HG03039 (cell line): ENCODE results near the gene GCN1.
"Not testable (repeated sequence)": the region's sequence is repeated elsewhere in the genome, so short reads cannot be mapped to it uniquely, and the experiment has no call there.

Experiments used
- ATAC-seq: cut with Tn5 transposase; IDR thresholded peaks from one replicate; pipeline ENCODE4 v1.9.1; 2021; ENCODE audit warnings: mild to moderate bottlenecking, moderate library complexity; ENCODE audit not compliant: unreplicated experiment

GCN1 gene

GRCh38 chr12:120215766-120216735 lies 21.5 kb upstream of the GCN1 start:
- ATAC-seq, result no peak

- ATAC-seq, result no peak
These were observed 20.8 kb upstream of the GCN1 start for GRCh38 chr12:120215357-120215735.

DNA sequence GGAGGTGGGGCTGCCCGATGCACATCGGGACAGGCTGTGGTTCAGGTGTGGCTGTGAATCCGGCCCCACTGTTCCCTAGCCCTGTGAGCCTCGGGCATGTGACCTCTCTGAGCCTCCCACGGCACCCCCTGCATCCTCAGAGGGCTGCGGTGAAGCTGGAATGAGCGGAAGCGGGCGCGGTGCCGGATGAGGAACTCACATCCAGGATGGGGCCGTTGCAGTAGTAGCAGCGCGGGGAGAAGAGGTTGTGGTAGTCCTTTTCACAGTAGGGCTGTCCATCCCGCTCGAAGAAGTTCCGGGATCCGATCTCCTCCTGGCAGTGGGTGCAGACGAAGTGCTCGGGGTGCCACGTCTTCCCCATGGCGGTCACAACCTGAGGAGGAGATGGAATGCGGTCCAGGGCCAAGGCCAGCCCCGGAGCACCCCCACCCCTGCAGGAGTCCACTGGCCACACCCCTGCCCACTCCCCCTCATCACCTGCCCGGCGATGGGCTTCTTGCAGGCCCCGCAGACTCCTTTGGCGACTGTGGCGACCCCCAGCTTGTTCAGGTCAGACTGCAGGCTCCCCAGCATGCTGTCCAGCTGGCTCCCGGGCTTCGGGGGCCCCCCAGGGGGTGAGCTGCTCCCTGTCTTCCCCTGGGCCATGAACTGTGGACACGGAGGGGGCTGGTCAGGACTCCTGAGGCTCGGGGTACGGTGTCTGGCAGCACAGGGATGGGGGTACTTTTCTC lies 20.3 kb upstream of the GCN1 start:
- ATAC-seq, result no peak

GRCh38 chr12:120213758-120214157 lies 19.2 kb upstream of the GCN1 start:
- ATAC-seq, result no peak

- ATAC-seq, result not testable (repeated sequence)
These were observed 18.7 kb upstream of the GCN1 start for GRCh38 chr12:120213182-120213581.

DNA sequence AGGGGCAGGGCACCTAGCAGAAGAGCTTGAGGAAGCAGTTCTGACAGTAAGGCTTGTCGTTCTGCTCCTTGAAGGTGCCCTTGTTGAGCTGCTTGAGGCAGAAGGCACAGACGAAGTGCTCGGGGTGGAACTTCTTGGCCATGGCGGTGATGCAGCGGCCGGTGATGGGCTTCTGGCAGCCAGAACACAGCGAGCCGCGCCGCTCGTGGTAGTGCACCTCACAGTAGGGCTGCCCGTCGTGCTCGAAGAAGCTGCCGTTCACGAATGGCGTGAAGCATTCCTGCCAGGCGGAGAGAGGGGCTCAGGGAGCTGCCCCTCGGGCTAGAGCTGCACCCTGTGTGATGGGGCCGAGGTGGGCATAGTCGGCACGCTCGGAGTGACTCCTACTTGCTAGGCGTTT lies 17.8 kb upstream of the GCN1 start:
- ATAC-seq, result no peak

DNA sequence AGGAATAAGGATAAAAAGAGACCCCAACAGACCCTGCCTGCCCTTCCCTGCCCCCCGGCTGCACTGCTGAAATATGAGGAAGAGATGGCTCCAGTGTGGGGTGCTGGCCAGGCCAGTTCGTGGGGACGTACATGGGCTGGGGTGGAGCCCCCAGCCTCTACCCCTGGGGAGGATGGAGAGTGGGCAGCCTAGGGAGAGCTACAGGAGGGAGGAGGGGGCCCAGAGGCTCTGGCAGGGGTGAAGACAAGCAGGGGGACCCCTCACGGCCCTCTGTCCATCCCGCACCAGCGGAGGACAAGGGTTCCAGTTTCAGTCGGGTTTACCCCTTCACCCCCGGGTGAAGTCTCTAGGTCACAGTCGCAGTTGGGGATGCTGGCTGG lies 17.4 kb upstream of the GCN1 start:
- ATAC-seq, result no peak

DNA sequence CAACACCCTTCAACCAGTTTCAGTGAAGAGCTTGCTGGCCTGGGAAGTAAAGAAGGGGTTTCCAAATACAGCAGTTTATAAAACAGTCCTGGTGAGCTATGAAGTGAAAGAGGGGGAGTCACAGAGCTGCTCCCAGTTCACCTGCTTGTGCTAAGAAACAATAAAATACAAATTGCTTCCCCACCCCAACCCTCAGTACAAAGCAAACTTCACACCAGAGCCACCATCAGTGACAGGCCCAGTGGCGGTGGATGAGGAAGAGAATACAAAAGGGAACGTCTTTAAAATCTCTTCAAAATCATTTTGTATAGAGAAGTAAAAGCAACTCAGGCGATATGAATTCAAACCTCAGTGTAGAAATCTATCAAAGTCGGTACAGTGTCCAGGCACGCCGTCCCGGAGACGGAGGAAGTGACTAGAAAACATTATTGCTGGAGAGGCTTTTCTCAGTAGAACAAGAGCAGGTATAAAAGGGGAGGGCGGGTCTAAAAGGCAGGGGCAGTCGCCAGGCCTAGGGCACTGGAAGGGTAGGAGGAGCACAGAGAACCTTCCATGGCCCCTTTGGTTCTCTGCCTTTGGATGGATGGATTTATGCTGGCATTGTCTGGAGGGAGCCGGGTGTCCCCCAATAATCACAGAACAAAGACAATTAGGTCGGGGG lies 16.9 kb upstream of the GCN1 start:
- ATAC-seq, result no peak

DNA sequence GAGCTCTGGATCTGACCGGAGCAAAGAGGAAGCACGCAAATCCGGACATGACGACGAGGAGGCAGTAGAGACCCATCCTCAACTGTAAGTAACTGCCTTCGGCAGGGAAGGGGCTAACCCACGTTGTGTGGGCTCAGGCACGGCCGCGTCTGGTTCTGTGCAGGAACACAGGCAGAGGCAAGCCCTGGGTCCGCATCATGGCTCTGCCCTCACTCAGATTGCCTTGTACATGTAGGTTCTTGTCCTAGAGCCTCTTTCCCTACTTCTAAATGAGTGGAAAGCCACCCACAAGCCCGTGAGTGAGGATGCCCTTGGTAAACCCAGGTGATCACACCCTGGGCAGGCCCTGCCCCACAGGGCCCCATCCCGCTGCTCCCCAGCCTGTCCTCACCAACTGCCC lies 15.3 kb upstream of the GCN1 start:
- no peak for ATAC-seq

GRCh38 chr12:120207227-120207626 lies 12.7 kb upstream of the GCN1 start:
- no peak for ATAC-seq

DNA sequence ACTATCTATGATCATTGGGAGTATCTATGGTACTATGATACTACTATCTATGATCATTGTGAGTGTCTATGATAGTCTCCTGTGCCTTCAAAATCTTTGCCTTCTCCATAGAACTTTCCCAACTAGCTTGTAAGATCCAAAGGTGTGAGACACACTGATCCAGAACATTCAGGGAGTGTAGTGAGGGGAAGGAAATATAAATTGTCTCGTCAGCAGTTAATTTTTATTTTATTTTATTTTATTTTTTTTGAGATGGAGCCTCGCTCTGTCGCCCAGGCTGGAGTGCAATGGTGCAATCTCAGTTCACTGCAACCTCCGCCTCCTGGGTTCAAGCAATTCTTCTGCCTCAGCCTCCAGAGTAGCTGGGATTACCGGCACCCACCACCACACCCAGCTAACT lies 12.3 kb upstream of the GCN1 start:
- not testable (repeated sequence) for ATAC-seq

- ATAC-seq, result no peak
These were observed 11.7 kb upstream of the GCN1 start for GRCh38 chr12:120206228-120206627.

DNA sequence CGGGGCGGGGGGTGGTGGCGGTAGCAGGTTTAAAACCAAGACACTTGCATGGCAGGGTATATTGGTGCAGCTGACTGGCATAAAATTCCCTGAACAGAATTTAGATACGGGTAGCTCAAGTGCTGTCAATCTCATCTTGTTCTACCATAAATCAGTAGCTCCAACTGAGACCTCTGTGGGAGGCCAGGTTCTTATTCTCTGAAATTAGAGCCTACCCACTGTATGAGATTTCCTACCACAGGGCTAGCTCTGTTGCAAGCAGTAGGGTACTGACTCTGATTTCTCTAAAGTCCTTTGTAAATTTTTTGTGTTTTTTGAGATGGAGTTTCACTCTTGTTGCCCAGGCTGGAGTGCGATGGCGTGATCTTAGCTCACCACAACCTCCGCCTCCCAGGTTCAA lies 9.7 kb upstream of the GCN1 start:
- ATAC-seq, result no peak

DNA sequence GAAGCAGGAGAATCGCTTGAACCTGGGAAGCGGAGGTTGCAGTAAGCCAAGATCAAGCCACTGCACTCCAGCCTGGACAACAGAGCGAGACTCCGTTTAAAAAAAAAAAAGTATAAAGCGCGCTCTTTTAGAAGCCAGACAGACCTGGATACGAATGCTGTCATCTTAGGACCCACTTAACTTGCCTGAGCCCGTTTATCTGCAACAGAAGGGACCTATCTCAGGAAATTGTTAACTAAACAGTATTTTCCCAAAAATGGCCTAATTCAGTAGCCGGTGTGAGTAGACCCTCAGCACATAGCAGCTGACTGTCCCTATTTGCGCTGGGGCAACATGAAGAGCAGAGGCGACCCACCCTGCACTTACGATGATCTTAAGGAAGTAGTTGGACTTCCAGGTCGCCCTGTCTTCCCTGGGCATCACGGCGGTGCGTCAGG lies 5.9 kb upstream of the GCN1 start:
- ATAC-seq, result no peak

- no peak for ATAC-seq
These were observed 5.2 kb upstream of the GCN1 start for GRCh38 chr12:120199595-120200306.

DNA sequence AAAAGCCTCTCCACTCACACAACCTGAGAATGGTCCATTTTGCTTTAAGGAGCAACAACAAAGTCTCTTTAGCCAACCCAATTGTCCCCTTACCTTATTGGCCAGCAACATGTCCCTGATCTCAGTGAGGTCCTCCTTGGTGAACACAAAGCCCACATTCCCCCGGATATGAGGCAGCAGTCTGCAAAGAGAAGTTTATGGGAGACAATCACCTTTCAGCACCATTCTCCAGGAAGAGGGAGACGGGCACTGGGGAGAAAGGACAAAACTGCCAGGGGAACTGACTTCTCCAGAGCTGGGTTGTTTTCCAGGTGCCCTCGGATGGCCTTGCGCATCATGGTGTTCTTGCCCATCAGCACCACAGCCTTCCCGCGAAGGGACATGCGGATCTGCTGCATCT lies 4.5 kb upstream of the GCN1 start:
- no peak for ATAC-seq

GRCh38 chr12:120197542-120197887 lies 3.0 kb upstream of the GCN1 start:
- no peak for ATAC-seq

DNA sequence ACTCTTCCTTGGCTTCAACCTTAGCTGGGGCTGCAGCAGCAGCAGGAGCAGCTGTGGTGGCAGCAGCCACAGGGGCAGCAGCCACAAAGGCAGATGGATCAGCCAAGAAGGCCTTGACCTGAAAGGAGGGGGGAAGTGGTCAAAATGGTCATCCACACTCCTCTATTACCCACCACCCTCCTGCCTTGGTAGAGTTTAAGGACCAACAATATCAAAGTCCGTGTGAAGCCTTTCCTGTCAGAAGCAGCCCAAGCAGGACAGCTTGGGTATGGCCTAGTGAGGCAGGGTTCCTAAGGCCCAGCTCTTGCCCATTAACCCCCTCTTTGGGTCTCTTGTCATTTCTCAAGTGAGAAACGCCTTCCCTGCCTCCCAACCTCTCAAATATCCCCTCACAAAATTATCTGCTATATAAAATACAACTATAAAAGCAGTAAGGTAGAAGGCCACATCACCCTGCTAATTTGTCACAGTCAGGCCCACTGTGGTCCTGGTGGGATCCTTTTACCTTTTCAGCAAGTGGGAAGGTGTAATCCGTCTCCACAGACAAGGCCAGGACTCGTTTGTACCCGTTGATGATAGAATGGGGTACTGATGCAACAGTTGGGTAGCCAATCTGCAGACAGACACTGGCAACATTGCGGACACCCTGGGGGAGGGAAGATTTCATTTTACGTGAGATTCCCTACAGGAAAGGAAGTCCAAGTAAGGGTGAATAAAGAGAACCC lies 2.5 kb upstream of the GCN1 start:
- not testable (repeated sequence) for ATAC-seq

GRCh38 chr12:120196363-120196762 lies 1.8 kb upstream of the GCN1 start:
- ATAC-seq, result no peak

DNA sequence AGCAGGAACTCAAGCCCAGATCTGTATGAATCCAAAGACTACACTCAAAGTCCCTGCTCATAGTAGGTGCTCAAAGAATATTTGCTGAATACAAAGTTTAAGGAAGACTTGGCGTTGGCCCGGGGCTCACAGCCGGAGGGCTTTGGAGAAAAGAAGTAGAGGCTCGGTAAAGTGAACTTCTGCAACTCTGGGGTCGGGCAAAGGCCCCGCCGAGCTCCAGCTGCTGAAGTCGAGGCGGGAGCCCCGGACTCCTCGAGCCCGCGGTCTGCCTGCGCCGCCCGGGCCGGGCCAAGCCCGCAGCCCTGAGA lies 335 bp downstream of the GCN1 start:
- no peak for ATAC-seq

GRCh38 chr12:120193286-120193685 lies 1.2 kb downstream of the GCN1 start:
- ATAC-seq, result not testable (repeated sequence)
